ENCODE results near the gene OR10V1. TPM values are rescaled to one million over a fixed set of nuclear protein-coding genes. Genes with fewer than 3 reads are reported as not detected.
"Not testable (repeated sequence)": the region's sequence is repeated elsewhere in the genome, so short reads cannot be mapped to it uniquely, and the experiment has no call there.

Gene OR10V1
- total RNA-seq, 1 experiment from 2014 or later: not detected

- no peak overlapping the region for H3K4me3 ChIP-seq (ENCODE audit: insufficient read depth, low read depth, low read length)
- no peaks in the 10 kb centered on the region for H3K36me3 ChIP-seq (replicated peaks; ENCODE audit: control insufficient read depth, insufficient read depth, low read length)
- no peaks in the 10 kb centered on the region for H3K27me3 ChIP-seq (ENCODE audit: control insufficient read depth, insufficient read depth, low read length)
- DNase-seq: no peak
These were observed 16.2 kb upstream of the OR10V1 start for GRCh38 chr11:59729834-59730233.

- no peak overlapping the region for H3K4me3 ChIP-seq (ENCODE audit: insufficient read depth, low read depth, low read length)
- H3K27me3 ChIP-seq (ENCODE audit: control insufficient read depth, insufficient read depth, low read length): no peaks in the 10 kb centered on the region
- H3K36me3 ChIP-seq (replicated peaks; ENCODE audit: control insufficient read depth, insufficient read depth, low read length): no peaks in the 10 kb centered on the region
- DNase-seq: no peak
These were observed 15.3 kb upstream of the OR10V1 start for GRCh38 chr11:59728913-59729312.

- no peak for DNase-seq
- H3K27me3 ChIP-seq (ENCODE audit: control insufficient read depth, insufficient read depth, low read length): no peaks in the 10 kb centered on the region
- no peak overlapping the region for H3K4me3 ChIP-seq (ENCODE audit: insufficient read depth, low read depth, low read length)
- H3K36me3 ChIP-seq (replicated peaks; ENCODE audit: control insufficient read depth, insufficient read depth, low read length): no peaks in the 10 kb centered on the region
These were observed 14.5 kb upstream of the OR10V1 start for GRCh38 chr11:59728154-59728553.

GRCh38 chr11:59727426-59727825 is 13.8 kb upstream of the OR10V1 start:
- H3K27me3 ChIP-seq (ENCODE audit: control insufficient read depth, insufficient read depth, low read length): no peaks in the 10 kb centered on the region
- DNase-seq: no peak
- no peak overlapping the region for H3K4me3 ChIP-seq (ENCODE audit: insufficient read depth, low read depth, low read length)
- H3K36me3 ChIP-seq (replicated peaks; ENCODE audit: control insufficient read depth, insufficient read depth, low read length): no peaks in the 10 kb centered on the region

- H3K27me3 ChIP-seq (ENCODE audit: control insufficient read depth, insufficient read depth, low read length): no peaks in the 10 kb centered on the region
- H3K36me3 ChIP-seq (replicated peaks; ENCODE audit: control insufficient read depth, insufficient read depth, low read length): no peaks in the 10 kb centered on the region
- no peak overlapping the region for H3K4me3 ChIP-seq (ENCODE audit: insufficient read depth, low read depth, low read length)
- DNase-seq: no peak
These were observed 10.4 kb upstream of the OR10V1 start for GRCh38 chr11:59724066-59724465.

- H3K4me3 ChIP-seq (ENCODE audit: insufficient read depth, low read depth, low read length): no peak overlapping the region
- no peaks in the 10 kb centered on the region for H3K36me3 ChIP-seq (replicated peaks; ENCODE audit: control insufficient read depth, insufficient read depth, low read length)
- no peak for DNase-seq
- no peaks in the 10 kb centered on the region for H3K27me3 ChIP-seq (ENCODE audit: control insufficient read depth, insufficient read depth, low read length)
These were observed 5.9 kb upstream of the OR10V1 start for GRCh38 chr11:59719556-59719955.

GRCh38 chr11:59716051-59716450 is 2.4 kb upstream of the OR10V1 start:
- Histone ChIP-seq H3K27me3 (ENCODE audit: control insufficient read depth, insufficient read depth, low read length) (no peaks in the 10 kb centered on the region), H3K36me3 (replicated peaks; ENCODE audit: control insufficient read depth, insufficient read depth, low read length) (no peaks in the 10 kb centered on the region), H3K4me3 (ENCODE audit: insufficient read depth, low read depth, low read length) (no peak overlapping the region)
- DNase-seq: no peak

- no peak for DNase-seq
- H3K27me3 ChIP-seq (ENCODE audit: control insufficient read depth, insufficient read depth, low read length): no peaks in the 10 kb centered on the region
- H3K36me3 ChIP-seq (replicated peaks; ENCODE audit: control insufficient read depth, insufficient read depth, low read length): no peaks in the 10 kb centered on the region
- no peak overlapping the region for H3K4me3 ChIP-seq (ENCODE audit: insufficient read depth, low read depth, low read length)
These were observed 3.4 kb downstream of the OR10V1 start for GRCh38 chr11:59710136-59710847.

- Histone ChIP-seq H3K36me3 (replicated peaks; ENCODE audit: control insufficient read depth, insufficient read depth, low read length) (no peaks in the 10 kb centered on the region), H3K27me3 (ENCODE audit: control insufficient read depth, insufficient read depth, low read length) (no peaks in the 10 kb centered on the region), H3K4me3 (ENCODE audit: insufficient read depth, low read depth, low read length) (no peak overlapping the region)
- DNase-seq: no peak
These were observed 5.1 kb downstream of the OR10V1 start for GRCh38 chr11:59708537-59708936.

GRCh38 chr11:59707371-59707770 is 6.3 kb downstream of the OR10V1 start:
- Histone ChIP-seq H3K4me3 (ENCODE audit: insufficient read depth, low read depth, low read length) (no peak overlapping the region), H3K36me3 (replicated peaks; ENCODE audit: control insufficient read depth, insufficient read depth, low read length) (no peaks in the 10 kb centered on the region), H3K27me3 (ENCODE audit: control insufficient read depth, insufficient read depth, low read length) (no peaks in the 10 kb centered on the region)
- DNase-seq: no peak

GRCh38 chr11:59706518-59707285 is 6.9 kb downstream of the OR10V1 start:
- Histone ChIP-seq H3K4me3 (ENCODE audit: insufficient read depth, low read depth, low read length) (no peak overlapping the region), H3K36me3 (replicated peaks; ENCODE audit: control insufficient read depth, insufficient read depth, low read length) (no peaks in the 10 kb centered on the region), H3K27me3 (ENCODE audit: control insufficient read depth, insufficient read depth, low read length) (no peaks in the 10 kb centered on the region)
- DNase-seq: no peak

- DNase-seq: no peak
- Histone ChIP-seq H3K4me3 (ENCODE audit: insufficient read depth, low read depth, low read length) (no peak overlapping the region), H3K27me3 (ENCODE audit: control insufficient read depth, insufficient read depth, low read length) (no peaks in the 10 kb centered on the region), H3K36me3 (replicated peaks; ENCODE audit: control insufficient read depth, insufficient read depth, low read length) (no peaks in the 10 kb centered on the region)
These were observed 8.4 kb downstream of the OR10V1 start for GRCh38 chr11:59705294-59705693.

- H3K27me3 ChIP-seq (ENCODE audit: control insufficient read depth, insufficient read depth, low read length); H3K36me3 ChIP-seq (replicated peaks; ENCODE audit: control insufficient read depth, insufficient read depth, low read length); H3K4me3 ChIP-seq (ENCODE audit: insufficient read depth, low read depth, low read length); DNase-seq: not testable (repeated sequence)
These were observed 10.1 kb downstream of the OR10V1 start for GRCh38 chr11:59703515-59703914.

GRCh38 chr11:59700157-59700556 is 13.5 kb downstream of the OR10V1 start:
- H3K36me3 ChIP-seq (replicated peaks; ENCODE audit: control insufficient read depth, insufficient read depth, low read length); H3K27me3 ChIP-seq (ENCODE audit: control insufficient read depth, insufficient read depth, low read length); DNase-seq; H3K4me3 ChIP-seq (ENCODE audit: insufficient read depth, low read depth, low read length): not testable (repeated sequence)

GRCh38 chr11:59698506-59698905 is 15.1 kb downstream of the OR10V1 start:
- Histone ChIP-seq H3K4me3 (ENCODE audit: insufficient read depth, low read depth, low read length) (no peak overlapping the region), H3K27me3 (ENCODE audit: control insufficient read depth, insufficient read depth, low read length) (no peaks in the 10 kb centered on the region), H3K36me3 (replicated peaks; ENCODE audit: control insufficient read depth, insufficient read depth, low read length) (no peaks in the 10 kb centered on the region)
- no peak for DNase-seq

All from H7 (cell line).